GM23338 (cell line): ENCODE data around the gene AP1M1. TPM values are rescaled to one million over a fixed set of nuclear protein-coding genes. Genes with fewer than 3 reads are reported as not detected.

Source experiments
- ATAC-seq: fragments of 200-7000 bp; cut with Tn5 transposase; 3 replicates; pipeline ENCODE4 v1.9.1; 2020
- DNase-seq: peaks from one replicate; pipeline ENCODE4 v3.0.0-alpha.2; 2015; ENCODE audit warnings: low spot score
- H2AFZ ChIP-seq: fragments of 200-600 bp; sonication (generic); 2 replicates; pipeline ENCODE4 v1.8.0; 2016; ENCODE audit warnings: antibody characterized with exemption, mild to moderate bottlenecking, moderate library complexity
- H3F3A ChIP-seq: fragments of 200-600 bp; sonication (generic); replicated peaks from 2 replicates; pipeline ENCODE4 v1.8.0; 2017; ENCODE audit warnings: antibody characterized with exemption, mixed run types, low read depth
- H3K27ac ChIP-seq: fragments of 200-600 bp; sonication (generic); 2 replicates; pipeline ENCODE4 v1.6.1; 2016; ENCODE audit warnings: low read depth
- H3K27me3 ChIP-seq: fragments of 200-600 bp; sonication (generic); 2 replicates; pipeline ENCODE4 v1.8.0; 2016; ENCODE audit warnings: mild to moderate bottlenecking, mixed run types, moderate library complexity; ENCODE audit not compliant: insufficient read depth
- H3K36me3 ChIP-seq: fragments of 200-600 bp; sonication (generic); 2 replicates; pipeline ENCODE4 v1.8.0; 2016; ENCODE audit warnings: mild to moderate bottlenecking; ENCODE audit not compliant: insufficient read depth
- H3K4me1 ChIP-seq: fragments of 200-600 bp; sonication (generic); 2 replicates; pipeline ENCODE4 v1.8.0; 2016; ENCODE audit warnings: mild to moderate bottlenecking, moderate library complexity; ENCODE audit not compliant: insufficient read depth
- H3K4me2 ChIP-seq: fragments of 200-600 bp; sonication (generic); 2 replicates; pipeline ENCODE4 v1.7.1; 2017; ENCODE audit warnings: mixed run types
- H3K4me3 ChIP-seq: fragments of 200-600 bp; sonication (generic); 2 replicates; pipeline ENCODE4 v1.6.1; 2016; ENCODE audit warnings: mixed run types
- H3K79me2 ChIP-seq: fragments of 200-600 bp; sonication (generic); replicated peaks from 2 replicates; pipeline ENCODE4 v1.8.0; 2017; ENCODE audit warnings: mild to moderate bottlenecking; ENCODE audit not compliant: insufficient read depth
- H3K9me2 ChIP-seq: fragments of 200-600 bp; sonication (generic); 2 replicates; pipeline ENCODE4 v1.8.0; 2017; ENCODE audit not compliant: insufficient read depth
- H4K20me1 ChIP-seq: fragments of 200-600 bp; sonication (generic); replicated peaks from 2 replicates; pipeline ENCODE4 v1.8.0; 2017; ENCODE audit warnings: mild to moderate bottlenecking; ENCODE audit not compliant: insufficient read depth
- H3K27ac Mint-ChIP-seq: 2 replicates; pipeline ENCODE4 v1.8.0; 2020; ENCODE audit warnings: inconsistent platforms, mild to moderate bottlenecking, moderate library complexity, mixed read lengths
- H3K27me3 Mint-ChIP-seq: 3 replicates; pipeline ENCODE4 v1.8.0; 2022; ENCODE audit warnings: low read depth, mild to moderate bottlenecking, moderate library complexity, mixed read lengths, inconsistent platforms; ENCODE audit not compliant: insufficient read depth, poor library complexity
- H3K36me3 Mint-ChIP-seq: 3 replicates; pipeline ENCODE4 v1.8.0; 2021; ENCODE audit warnings: low read depth, mild to moderate bottlenecking, inconsistent platforms, moderate library complexity, mixed read lengths
- H3K4me1 Mint-ChIP-seq: 3 replicates; pipeline ENCODE4 v1.8.0; 2020; ENCODE audit warnings: mild to moderate bottlenecking, inconsistent platforms, mixed read lengths
- H3K4me3 Mint-ChIP-seq: 3 replicates; pipeline ENCODE4 v1.8.0; 2021; ENCODE audit warnings: moderate library complexity, mild to moderate bottlenecking, inconsistent platforms, mixed read lengths
- H3K9me3 Mint-ChIP-seq: 3 replicates; pipeline ENCODE4 v1.8.0; 2020; ENCODE audit warnings: moderate library complexity, mild to moderate bottlenecking, inconsistent platforms, mixed read lengths
- CTCF ChIP-seq, 2 experiments: fragments of 200-600 bp in 1 of 2; sonication (generic) in 1 of 2; conservative IDR thresholded peaks; 2 replicates each; pipeline versions ENCODE4 v1.5.1 to v1.6.1; 2016 to 2017; ENCODE audit warnings: antibody characterized with exemption in 2 of 2, low read depth in 2 of 2, mild to moderate bottlenecking in 2 of 2, moderate library complexity in 1 of 2
- ETS1 ChIP-seq: IDR thresholded peaks from 2 replicates; pipeline ENCODE4 v1.6.1; 2016; ENCODE audit warnings: antibody characterized with exemption
- EZH2 ChIP-seq: fragments of 200-600 bp; sonication (generic); IDR thresholded peaks from one replicate; pipeline ENCODE4 v1.8.0; 2017; ENCODE audit warnings: antibody characterized with exemption, mild to moderate bottlenecking, low read depth; ENCODE audit not compliant: unreplicated experiment
- EZH2phosphoT487 ChIP-seq: fragments of 200-600 bp; sonication (generic); IDR thresholded peaks from one replicate; pipeline ENCODE4 v1.8.1; 2018; ENCODE audit warnings: antibody characterized with exemption; ENCODE audit not compliant: unreplicated experiment
- JUNB ChIP-seq: IDR thresholded peaks from one replicate; pipeline ENCODE4 v1.6.1; 2016; ENCODE audit warnings: antibody characterized with exemption; ENCODE audit not compliant: unreplicated experiment
- NANOG ChIP-seq: IDR thresholded peaks from 2 replicates; pipeline ENCODE4 v1.6.1; 2016; ENCODE audit warnings: antibody characterized with exemption, borderline replicate concordance
- POLR2AphosphoS5 ChIP-seq: IDR thresholded peaks from 2 replicates; pipeline ENCODE4 v1.6.1; 2016; ENCODE audit warnings: antibody characterized with exemption, low read depth
- REST ChIP-seq: IDR thresholded peaks from one replicate; pipeline ENCODE4 v1.6.1; 2018; ENCODE audit warnings: antibody characterized with exemption; ENCODE audit not compliant: unreplicated experiment
- ZNF331 ChIP-seq: fragments of 250-450 bp; sonication (Bioruptor Pico); IDR thresholded peaks from 2 replicates; pipeline ENCODE4 v1.5.0; 2020; ENCODE audit warnings: low read depth, mild to moderate bottlenecking, moderate library complexity
- ZNF462 ChIP-seq: fragments of 250-450 bp; sonication (Bioruptor Pico); IDR thresholded peaks from 2 replicates; pipeline ENCODE4 v1.5.0; 2020; ENCODE audit warnings: mild to moderate bottlenecking, moderate library complexity
- polyA plus RNA-seq: library from polyadenylated mRNA; unstranded; fragments of >200 nt; fragmentation: Nextera tagmentation; extraction: Ambion mirVana; gene quantifications from 2 replicates; pipeline ENCODE4 v1.2.1, GENCODE V29; 2016
- total RNA-seq: library from RNA; depleted of rRNA; stranded (reverse); fragments of >200 nt; shearing (Covaris generic); gene quantifications from 2 replicates; pipeline ENCODE4 v1.2.3, GENCODE V29; 2014

Gene AP1M1
- total and polyA plus RNA-seq, 2 experiments from 2014 or later, result 22.0 to 32.0 TPM

GRCh38 chr19:16233836-16234551 lies 36.3 kb downstream of the AP1M1 start:
- Histone ChIP-seq H3K4me3 (no peak overlapping the region), H3K79me2 (no peaks in the 10 kb centered on the region), H3F3A (no peaks in the 10 kb centered on the region), H3K4me2 (no peak overlapping the region), H3K27me3 (no peaks in the 10 kb centered on the region), H3K36me3 (no peaks in the 10 kb centered on the region), H2AFZ (no peak overlapping the region), H3K27ac (no peak overlapping the region), H4K20me1 (no peaks in the 10 kb centered on the region), H3K9me2 (no peaks in the 10 kb centered on the region), H3K4me1 (no peaks in the 10 kb centered on the region)
- Mint-ChIP-seq H3K4me1 (no peaks in the 10 kb centered on the region; the same call in 2 of the 3 replicates), H3K9me3 (no peaks in the 10 kb centered on the region; the same call in none of the 3 replicates), H3K27ac (no peak overlapping the region), H3K4me3 (no peak overlapping the region), H3K27me3 (peaks cover 11% of the 10 kb centered on the region), H3K36me3 (peaks cover 13% of the 10 kb centered on the region; the same call in 2 of the 3 replicates)
- DNase-seq (no peak), ATAC-seq (no peak)
- no peak for TF ChIP-seq EZH2
- no peak for TF ChIP-seq ZNF462 (CRISPR knock-in tag)
- TF ChIP-seq REST, result no peak
- TF ChIP-seq POLR2AphosphoS5, result no peak
- TF ChIP-seq NANOG, result no peak
- TF ChIP-seq ETS1, result no peak
- TF ChIP-seq ZNF331 (CRISPR knock-in tag), result no peak
- TF ChIP-seq CTCF (conservative IDR thresholded peaks at IDR 0.05; ENCODE audit: low read depth in 2 of 2), result no peak
- TF ChIP-seq EZH2phosphoT487, result no peak
- no peak for TF ChIP-seq JUNB
